Endothelial cell of umbilical vein (primary cell): ENCODE measurements around the gene SAA4. TPM values are rescaled to one million over a fixed set of nuclear protein-coding genes. Genes with fewer than 3 reads are reported as not detected.

ENCODE experiments used
- BruUV-seq: library from RNA; stranded (reverse); fragments of 400-500 nt; replicated peaks from 2 replicates; lab custom pipeline; 2021; lab: Mats Ljungman, UMichigan
- CTCF ChIA-PET: fragments of 300-600, 350-600 bp; sonication (Branson Sonifier 250); formaldehyde crosslinking; loops from one replicate; lab custom pipeline; 2021; ENCODE audit warnings: antibody characterized with exemption, inconsistent platforms; lab: Charles Lee
- POLR2A ChIA-PET: fragments of 300-600, 350-600 bp; sonication (Branson Sonifier 250); formaldehyde crosslinking; loops from one replicate; lab custom pipeline; 2021; ENCODE audit warnings: antibody characterized with exemption, inconsistent platforms; lab: Charles Lee
- DNase-seq: peaks from one replicate; pipeline ENCODE4 v3.0.0-alpha.2; 2011; ENCODE audit warnings: low read depth, low spot score
- FAIRE-seq: peaks from 2 replicates; lab custom pipeline; 2011; peaks lifted over from hg19 to GRCh38; lab: Jason Lieb, UNC
- H2AFZ ChIP-seq: 2 replicates; pipeline ENCODE4 v1.6.0; 2012; ENCODE audit warnings: low read depth, low read length, control low read depth, inconsistent platforms
- H3K27ac ChIP-seq: 2 replicates; pipeline ENCODE4 v1.5.1; 2011; ENCODE audit warnings: low read depth, mild to moderate bottlenecking, control low read depth, low read length, moderate library complexity; ENCODE audit not compliant: insufficient read depth
- H3K27me3 ChIP-seq, 2 experiments: 2 replicates each; pipeline versions ENCODE4 v1.6.0 to v1.6.1; 2011; ENCODE audit warnings: low read length in 2 of 2, mixed read lengths in 1 of 2; ENCODE audit not compliant: control insufficient read depth in 2 of 2, insufficient read depth in 2 of 2
- H3K36me3 ChIP-seq, 2 experiments: 2 replicates in 1 of 2; 3 replicates in 1 of 2; pipeline ENCODE4 v1.5.1; 2011; ENCODE audit warnings: low read length in 2 of 2, mild to moderate bottlenecking in 1 of 2, moderate library complexity in 1 of 2; ENCODE audit not compliant: control insufficient read depth in 2 of 2, insufficient read depth in 2 of 2; ENCODE audit errors: extremely low read depth in 1 of 2
- H3K4me1 ChIP-seq: 3 replicates; pipeline ENCODE4 v1.5.1; 2011; ENCODE audit warnings: mild to moderate bottlenecking, low read length; ENCODE audit not compliant: control insufficient read depth, insufficient read depth; ENCODE audit errors: extremely low read depth
- H3K4me2 ChIP-seq: 2 replicates; pipeline ENCODE4 v1.6.1; 2011; ENCODE audit warnings: low read length, control low read depth, mixed read lengths; ENCODE audit not compliant: insufficient read depth
- H3K4me3 ChIP-seq, 3 experiments: fragments of 200-600 bp in 1 of 3; sonication (generic), shearing (Covaris generic) in 1 of 3; replicated peaks in 1 of 3; 2 replicates each; pipeline ENCODE4 v1.5.1; 2011 to 2016; ENCODE audit warnings: control low read depth in 3 of 3, low read length in 3 of 3, mild to moderate bottlenecking in 2 of 3, inconsistent platforms in 1 of 3, low read depth in 1 of 3, moderate library complexity in 1 of 3; ENCODE audit not compliant: insufficient read depth in 1 of 3
- H3K79me2 ChIP-seq: 2 replicates; pipeline ENCODE4 v1.6.0; 2012; ENCODE audit warnings: low read length, inconsistent platforms; ENCODE audit not compliant: control insufficient read depth, insufficient read depth
- H3K9ac ChIP-seq: replicated peaks from 2 replicates; pipeline ENCODE3; 2011; ENCODE audit warnings: low read length, control low read depth; ENCODE audit not compliant: insufficient read depth; ENCODE audit errors: extremely low read depth
- H3K9me1 ChIP-seq: replicated peaks from 3 replicates; pipeline ENCODE4 v1.6.0; 2011; ENCODE audit warnings: mild to moderate bottlenecking, low read length; ENCODE audit not compliant: control insufficient read depth, insufficient read depth; ENCODE audit errors: extremely low read depth
- H3K9me3 ChIP-seq: replicated peaks from 2 replicates; pipeline ENCODE4 v1.5.1; 2012; ENCODE audit warnings: low read length, inconsistent platforms; ENCODE audit not compliant: control insufficient read depth, insufficient read depth
- H4K20me1 ChIP-seq: replicated peaks from 2 replicates; pipeline ENCODE3; 2011; ENCODE audit warnings: mild to moderate bottlenecking, low read length; ENCODE audit not compliant: control insufficient read depth, insufficient read depth; ENCODE audit errors: extremely low read depth
- EZH2 ChIP-seq: IDR thresholded peaks from 2 replicates; pipeline ENCODE4 v1.6.1; 2012; ENCODE audit warnings: borderline replicate concordance, low read depth, mild to moderate bottlenecking, moderate library complexity, low read length, inconsistent platforms; ENCODE audit not compliant: severe bottlenecking
- FOS ChIP-seq: IDR thresholded peaks from 2 replicates; pipeline ENCODE4 v1.6.1; 2011; ENCODE audit warnings: mild to moderate bottlenecking, low read length, moderate library complexity, borderline replicate concordance; ENCODE audit not compliant: insufficient read depth
- GATA2 ChIP-seq: IDR thresholded peaks from 2 replicates; pipeline ENCODE4 v1.7.0; 2011; ENCODE audit warnings: low read depth, mild to moderate bottlenecking, moderate library complexity, mixed read lengths, low read length; ENCODE audit not compliant: insufficient read length, insufficient read depth
- JUN ChIP-seq: IDR thresholded peaks from 2 replicates; pipeline ENCODE4 v1.6.1; 2011; ENCODE audit warnings: borderline replicate concordance, low read depth; ENCODE audit not compliant: insufficient read length, insufficient read depth
- MAX ChIP-seq: IDR thresholded peaks from 2 replicates; pipeline ENCODE4 v1.6.1; 2011; ENCODE audit not compliant: insufficient read depth, insufficient read length
- MYC ChIP-seq: IDR thresholded peaks from one replicate; pipeline ENCODE4 v1.6.1; 2011; ENCODE audit warnings: mild to moderate bottlenecking, low read depth, low read length
- POLR2A ChIP-seq: IDR thresholded peaks from 2 replicates; pipeline ENCODE4 v1.6.1; 2012; ENCODE audit warnings: low read depth, mild to moderate bottlenecking, control low read depth, low read length
- POLR2AphosphoS5 ChIP-seq: IDR thresholded peaks from 2 replicates; pipeline ENCODE4 v1.6.1; 2012; ENCODE audit warnings: low read depth, mild to moderate bottlenecking, control low read depth, low read length, moderate library complexity; ENCODE audit not compliant: insufficient read depth
- dilution Hi-C: fragments of 300-500 bp; cut with MboI; formaldehyde crosslinking; loops from one replicate; pipeline ENCODE4 v1.15.0; 2019; ENCODE audit warnings: low sequenced_read_pairs; ENCODE audit not compliant: extremely low pct_ligation_motif_present
- intact Hi-C: fragments of 100-400 bp; cut with micrococcal nuclease; formaldehyde crosslinking; loops from one replicate; pipeline ENCODE4 v1.10.0; 2022
- polyA plus RNA-seq, 4 experiments: library from polyadenylated mRNA; depleted of rRNA in 3 of 4; stranded (reverse) in 3 of 4; unstranded in 1 of 4; fragments of >200 nt; gene quantifications; 2 replicates each; pipeline versions ENCODE4 v1.2.1 to v1.2.3, GENCODE V29; 2011 to 2012; ENCODE audit warnings: missing spikeins in 1 of 4
- total RNA-seq: library from RNA; stranded (reverse); gene quantifications from 2 replicates; pipeline ENCODE4 v1.2.3, GENCODE V29; 2021
- TF ChIP-seq, protein P1 (sequence below), 2 donors: IDR thresholded peaks; 1 replicate in 1 of 2; 2 replicates in 1 of 2; pipeline ENCODE4 v1.5.1; 2011; ENCODE audit warnings: low read length in 2 of 2, mild to moderate bottlenecking in 2 of 2, moderate library complexity in 2 of 2, control low read depth in 1 of 2, inconsistent platforms in 1 of 2, low read depth in 1 of 2; ENCODE audit not compliant: insufficient read depth in 1 of 2; ENCODE audit errors: extremely low read depth in 1 of 2

The SAA4 gene
- total and polyA plus RNA-seq, 2 donors (not counting 3 experiments of a cell fraction or from before 2014, with no cell fraction given), result not detected

DNA sequence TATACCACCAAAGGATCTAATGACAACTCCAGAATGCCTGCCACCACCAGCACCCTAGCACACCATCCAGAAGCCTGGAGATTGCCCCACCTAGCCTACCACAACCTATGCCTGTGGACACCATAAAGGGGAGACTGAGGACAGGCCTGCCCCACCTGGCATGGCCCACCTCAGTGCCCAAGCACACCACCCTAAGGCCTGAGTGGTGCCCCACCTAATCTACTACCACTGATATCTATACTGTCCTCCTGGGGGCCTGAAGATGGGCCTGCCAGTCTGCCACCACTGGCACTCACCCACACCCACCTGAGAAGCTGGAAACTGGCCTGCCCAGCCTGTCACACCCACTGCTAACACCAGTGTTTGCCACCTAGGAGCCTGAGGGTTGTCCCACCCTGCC, 31.8 kb downstream of the SAA4 start:
- Histone ChIP-seq H3K36me3 (no peaks in the 10 kb centered on the region), H3K4me3 (no peak overlapping the region), H3K27me3 (peaks cover 6 to 12% of the 10 kb centered on the region in 2 experiments), H3K9ac (no peak overlapping the region), H3K4me1 (no peaks in the 10 kb centered on the region), H3K27ac (no peak overlapping the region), H3K79me2 (no peaks in the 10 kb centered on the region), H2AFZ (no peak overlapping the region), H3K9me3 (no peaks in the 10 kb centered on the region), H4K20me1 (no peaks in the 10 kb centered on the region), H3K4me2 (no peak overlapping the region), H3K9me1 (no peaks in the 10 kb centered on the region)
- DNase-seq, result no peak
- ChIA-PET CTCF (interaction anchor here (1.3 to 4.1 kb wide), 7 partner anchors 14 to 474 kb away, joined by 4 to 111 read pairs (median 9); no protein-coding TSS in a partner anchor), POLR2A (no interaction called here)
- no TSS peak for BruUV-seq
- TF ChIP-seq POLR2AphosphoS5 (no peak), MYC (no peak), GATA2 (no peak), MAX (no peak), POLR2A (no peak), EZH2 (no peak), JUN (no peak), FOS (no peak)
- TF ChIP-seq, protein P1, sequence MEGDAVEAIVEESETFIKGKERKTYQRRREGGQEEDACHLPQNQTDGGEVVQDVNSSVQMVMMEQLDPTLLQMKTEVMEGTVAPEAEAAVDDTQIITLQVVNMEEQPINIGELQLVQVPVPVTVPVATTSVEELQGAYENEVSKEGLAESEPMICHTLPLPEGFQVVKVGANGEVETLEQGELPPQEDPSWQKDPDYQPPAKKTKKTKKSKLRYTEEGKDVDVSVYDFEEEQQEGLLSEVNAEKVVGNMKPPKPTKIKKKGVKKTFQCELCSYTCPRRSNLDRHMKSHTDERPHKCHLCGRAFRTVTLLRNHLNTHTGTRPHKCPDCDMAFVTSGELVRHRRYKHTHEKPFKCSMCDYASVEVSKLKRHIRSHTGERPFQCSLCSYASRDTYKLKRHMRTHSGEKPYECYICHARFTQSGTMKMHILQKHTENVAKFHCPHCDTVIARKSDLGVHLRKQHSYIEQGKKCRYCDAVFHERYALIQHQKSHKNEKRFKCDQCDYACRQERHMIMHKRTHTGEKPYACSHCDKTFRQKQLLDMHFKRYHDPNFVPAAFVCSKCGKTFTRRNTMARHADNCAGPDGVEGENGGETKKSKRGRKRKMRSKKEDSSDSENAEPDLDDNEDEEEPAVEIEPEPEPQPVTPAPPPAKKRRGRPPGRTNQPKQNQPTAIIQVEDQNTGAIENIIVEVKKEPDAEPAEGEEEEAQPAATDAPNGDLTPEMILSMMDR (IDR thresholded peaks at IDR 0.05; ENCODE audit: extremely low read depth in 1 of 2, insufficient read depth in 1 of 2, low read depth in 1 of 2, low read length in 2 of 2), result no peak
- intact Hi-C loops (no loop called here), dilution Hi-C loops (no loop called here)
- FAIRE-seq, result no peak
